Vagina (tissue), 2 donors: ENCODE results near the gene PASD1. TPM values are rescaled to one million over a fixed set of nuclear protein-coding genes. Genes with fewer than 3 reads are reported as not detected.

Source experiments
- DNase-seq, 2 donors: peaks; one replicate each; pipeline ENCODE4 v3.0.0-alpha.2; 2017; ENCODE audit errors: extremely low spot score in 2 of 2
- H3K27ac ChIP-seq: fragments of 200-600 bp; sonication (generic); one replicate; pipeline ENCODE4 v1.5.1; 2019
- H3K27me3 ChIP-seq: fragments of 200-600 bp; sonication (generic); one replicate; pipeline ENCODE4 v1.5.1; 2019
- H3K36me3 ChIP-seq, 2 donors: fragments of 200-600 bp; sonication (generic); one replicate each; pipeline ENCODE4 v1.5.1; 2017 to 2019
- H3K4me1 ChIP-seq: fragments of 200-600 bp; sonication (generic); one replicate; pipeline ENCODE4 v1.5.1; 2019
- H3K4me3 ChIP-seq, 2 donors: fragments of 200-600 bp; sonication (generic); 1 replicate in 1 of 2; 2 replicates in 1 of 2; pipeline ENCODE4 v1.5.1; 2016 to 2019
- H3K9me3 ChIP-seq: fragments of 200-600 bp; sonication (generic); one replicate; pipeline ENCODE4 v1.5.1; 2019
- POLR2A ChIP-seq, 2 donors: fragments of 450-650 bp; IDR thresholded peaks; one replicate each; pipeline ENCODE4 v1.6.1; 2017; ENCODE audit warnings: antibody characterized with exemption in 2 of 2, mild to moderate bottlenecking in 2 of 2, moderate library complexity in 2 of 2
- POLR2AphosphoS5 ChIP-seq, 2 donors: sonication (generic); formaldehyde crosslinking; IDR thresholded peaks; one replicate each; pipeline ENCODE4 v1.9.0; 2017; ENCODE audit warnings: antibody characterized with exemption in 2 of 2, mild to moderate bottlenecking in 2 of 2, low read depth in 1 of 2; ENCODE audit not compliant: insufficient read depth in 1 of 2
- intact Hi-C: fragments of 100-400 bp; cut with DNase I; formaldehyde crosslinking; loops from one replicate; pipeline ENCODE4 v1.15.1; 2023
- total RNA-seq: library from RNA; depleted of rRNA; stranded (reverse); fragments of >200 nt; gene quantifications from one replicate; pipeline ENCODE4 v1.2.3, GENCODE V29; 2016
- TF ChIP-seq, protein P1 (sequence below), 3 experiments: fragments of 450-650 bp in 2 of 3; fragments of 200-600 bp in 1 of 3; sonication (generic) in 1 of 3; IDR thresholded peaks; one replicate each; pipeline ENCODE4 v1.5.1; 2017 to 2019; ENCODE audit warnings: antibody characterized with exemption in 3 of 3, mild to moderate bottlenecking in 2 of 3, moderate library complexity in 2 of 3

PASD1 gene
- total RNA-seq, 1 donor from 2014 or later = not detected

- no peaks in the 10 kb centered on the region for H3K9me3 ChIP-seq
- DNase-seq = no peak
- intact Hi-C loops = no loop called here
- TF ChIP-seq POLR2AphosphoS5 (IDR thresholded peaks at IDR 0.05; ENCODE audit: insufficient read depth in 1 of 2, low read depth in 1 of 2) (no peak), POLR2A (IDR thresholded peaks at IDR 0.05) (no peak)
- TF ChIP-seq, protein P1, sequence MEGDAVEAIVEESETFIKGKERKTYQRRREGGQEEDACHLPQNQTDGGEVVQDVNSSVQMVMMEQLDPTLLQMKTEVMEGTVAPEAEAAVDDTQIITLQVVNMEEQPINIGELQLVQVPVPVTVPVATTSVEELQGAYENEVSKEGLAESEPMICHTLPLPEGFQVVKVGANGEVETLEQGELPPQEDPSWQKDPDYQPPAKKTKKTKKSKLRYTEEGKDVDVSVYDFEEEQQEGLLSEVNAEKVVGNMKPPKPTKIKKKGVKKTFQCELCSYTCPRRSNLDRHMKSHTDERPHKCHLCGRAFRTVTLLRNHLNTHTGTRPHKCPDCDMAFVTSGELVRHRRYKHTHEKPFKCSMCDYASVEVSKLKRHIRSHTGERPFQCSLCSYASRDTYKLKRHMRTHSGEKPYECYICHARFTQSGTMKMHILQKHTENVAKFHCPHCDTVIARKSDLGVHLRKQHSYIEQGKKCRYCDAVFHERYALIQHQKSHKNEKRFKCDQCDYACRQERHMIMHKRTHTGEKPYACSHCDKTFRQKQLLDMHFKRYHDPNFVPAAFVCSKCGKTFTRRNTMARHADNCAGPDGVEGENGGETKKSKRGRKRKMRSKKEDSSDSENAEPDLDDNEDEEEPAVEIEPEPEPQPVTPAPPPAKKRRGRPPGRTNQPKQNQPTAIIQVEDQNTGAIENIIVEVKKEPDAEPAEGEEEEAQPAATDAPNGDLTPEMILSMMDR (IDR thresholded peaks at IDR 0.05) = no peak
- H3K36me3 ChIP-seq = no peaks in the 10 kb centered on the region
- H3K27ac ChIP-seq = no peak overlapping the region
- H3K4me3 ChIP-seq = no peak overlapping the region
- H3K4me1 ChIP-seq = no peaks in the 10 kb centered on the region
- H3K27me3 ChIP-seq = no peaks in the 10 kb centered on the region
Observed at GRCh38 chrX:151703487-151703886, 140.0 kb downstream of the PASD1 start.

- no peaks in the 10 kb centered on the region for H3K9me3 ChIP-seq
- H3K4me3 ChIP-seq = no peak overlapping the region
- no peaks in the 10 kb centered on the region for H3K36me3 ChIP-seq
- DNase-seq = no peak
- TF ChIP-seq POLR2A (IDR thresholded peaks at IDR 0.05) = no peak
- TF ChIP-seq POLR2AphosphoS5 (IDR thresholded peaks at IDR 0.05; ENCODE audit: insufficient read depth in 1 of 2, low read depth in 1 of 2) = no peak
- TF ChIP-seq, protein P1 (IDR thresholded peaks at IDR 0.05) = no peak
- no peaks in the 10 kb centered on the region for H3K27me3 ChIP-seq
- H3K4me1 ChIP-seq = no peaks in the 10 kb centered on the region
- intact Hi-C loops = no loop called here
- H3K27ac ChIP-seq = no peak overlapping the region
Observed at GRCh38 chrX:151704041-151704663, 140.7 kb downstream of the PASD1 start.

DNA sequence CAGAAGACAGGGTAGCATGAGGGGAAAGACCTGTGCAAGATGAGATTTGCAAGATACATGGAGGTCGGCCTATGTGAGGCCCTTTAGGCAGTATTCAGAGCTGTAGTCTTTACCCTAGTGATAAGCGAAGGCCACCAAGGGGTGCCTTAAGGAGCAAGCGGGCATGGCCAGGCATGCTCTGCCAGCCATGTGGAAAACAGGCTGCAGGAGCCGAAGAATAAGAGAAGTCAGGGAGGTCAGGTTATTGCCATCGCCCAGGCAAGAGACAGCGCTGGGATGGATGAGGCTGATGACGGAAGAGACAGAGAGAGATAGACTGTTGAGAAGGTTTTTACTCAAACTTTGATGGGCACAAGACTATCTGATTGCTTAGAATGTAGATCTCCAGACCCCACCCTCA lies 145.3 kb downstream of the PASD1 start:
- no peaks in the 10 kb centered on the region for H3K4me1 ChIP-seq
- no peak overlapping the region for H3K27ac ChIP-seq
- no peaks in the 10 kb centered on the region for H3K36me3 ChIP-seq
- no peak for TF ChIP-seq POLR2AphosphoS5 (IDR thresholded peaks at IDR 0.05; ENCODE audit: insufficient read depth in 1 of 2, low read depth in 1 of 2)
- H3K27me3 ChIP-seq = no peaks in the 10 kb centered on the region
- H3K9me3 ChIP-seq = no peaks in the 10 kb centered on the region
- no peak overlapping the region for H3K4me3 ChIP-seq
- intact Hi-C loops = no loop called here
- no peak for DNase-seq

DNA sequence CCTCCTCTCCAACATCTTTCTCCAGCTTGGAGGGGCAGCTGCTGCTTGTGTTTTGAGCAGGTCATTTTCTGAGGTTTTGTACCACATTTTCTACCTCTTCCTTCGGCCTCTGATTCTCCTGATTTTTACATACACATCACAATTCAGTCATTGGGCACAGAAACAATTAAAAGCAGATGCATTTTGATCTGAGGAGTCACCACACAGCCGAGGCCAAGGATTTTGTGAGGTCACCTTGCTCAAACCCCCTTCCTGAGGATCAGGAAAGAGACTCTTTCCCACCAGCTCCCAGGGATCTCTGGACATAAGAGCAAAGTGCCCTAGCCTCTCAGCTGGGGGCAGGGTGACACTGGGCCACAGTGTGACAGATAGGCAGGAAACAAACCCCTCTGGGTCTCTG lies 147.0 kb downstream of the PASD1 start:
- TF ChIP-seq, protein P1 (IDR thresholded peaks at IDR 0.05) = no peak
- TF ChIP-seq POLR2A (IDR thresholded peaks at IDR 0.05) (no peak), POLR2AphosphoS5 (IDR thresholded peaks at IDR 0.05; ENCODE audit: insufficient read depth in 1 of 2, low read depth in 1 of 2) (no peak)
- no peak for DNase-seq
- intact Hi-C loops = no loop called here

GRCh38 chrX:151711154-151711553 lies 147.7 kb downstream of the PASD1 start:
- Histone ChIP-seq H3K9me3 (no peaks in the 10 kb centered on the region), H3K27ac (no peak overlapping the region), H3K4me3 (no peak overlapping the region), H3K4me1 (no peaks in the 10 kb centered on the region), H3K27me3 (no peaks in the 10 kb centered on the region), H3K36me3 (no peaks in the 10 kb centered on the region)
- DNase-seq = no peak
- TF ChIP-seq POLR2AphosphoS5 (IDR thresholded peaks at IDR 0.05; ENCODE audit: insufficient read depth in 1 of 2, low read depth in 1 of 2) = no peak
- TF ChIP-seq, protein P1 (IDR thresholded peaks at IDR 0.05) = no peak
- no peak for TF ChIP-seq POLR2A (IDR thresholded peaks at IDR 0.05)
- intact Hi-C loops = no loop called here

More for the DNA sequence above, 147.0 kb downstream of the PASD1 start:
- H3K27ac ChIP-seq = no peak overlapping the region
- H3K27me3 ChIP-seq = no peaks in the 10 kb centered on the region
- H3K4me1 ChIP-seq = no peaks in the 10 kb centered on the region
- no peaks in the 10 kb centered on the region for H3K9me3 ChIP-seq
- no peaks in the 10 kb centered on the region for H3K36me3 ChIP-seq
- no peak overlapping the region for H3K4me3 ChIP-seq
